GM11168 (cell line): ENCODE measurements around the gene ECM2.

Experiments used
- in situ Hi-C: fragments of 300-500 bp; cut with MboI; formaldehyde crosslinking; loops from one replicate; pipeline ENCODE4 v1.12.0; 2022; ENCODE audit warnings: low sequenced_read_pairs; ENCODE audit not compliant: unreplicated experiment

Gene ECM2

DNA sequence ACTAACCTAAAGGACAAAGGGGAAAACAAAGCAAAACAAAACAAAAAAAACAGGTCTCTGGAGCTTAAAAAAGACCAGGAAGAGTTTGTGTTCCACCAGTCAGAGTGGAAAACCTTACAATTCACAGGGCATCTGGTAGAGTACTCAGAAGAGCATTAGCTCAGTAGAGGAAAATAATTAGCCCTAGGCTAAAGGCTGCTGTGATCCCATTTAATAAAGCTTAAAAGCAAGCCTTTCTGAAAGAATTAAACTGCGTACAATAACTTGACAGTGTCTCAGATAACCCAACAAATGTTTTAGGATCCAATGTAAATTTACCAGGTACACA is 7.3 kb downstream of the ECM2 start:
- in situ Hi-C loops, result no loop called here

DNA sequence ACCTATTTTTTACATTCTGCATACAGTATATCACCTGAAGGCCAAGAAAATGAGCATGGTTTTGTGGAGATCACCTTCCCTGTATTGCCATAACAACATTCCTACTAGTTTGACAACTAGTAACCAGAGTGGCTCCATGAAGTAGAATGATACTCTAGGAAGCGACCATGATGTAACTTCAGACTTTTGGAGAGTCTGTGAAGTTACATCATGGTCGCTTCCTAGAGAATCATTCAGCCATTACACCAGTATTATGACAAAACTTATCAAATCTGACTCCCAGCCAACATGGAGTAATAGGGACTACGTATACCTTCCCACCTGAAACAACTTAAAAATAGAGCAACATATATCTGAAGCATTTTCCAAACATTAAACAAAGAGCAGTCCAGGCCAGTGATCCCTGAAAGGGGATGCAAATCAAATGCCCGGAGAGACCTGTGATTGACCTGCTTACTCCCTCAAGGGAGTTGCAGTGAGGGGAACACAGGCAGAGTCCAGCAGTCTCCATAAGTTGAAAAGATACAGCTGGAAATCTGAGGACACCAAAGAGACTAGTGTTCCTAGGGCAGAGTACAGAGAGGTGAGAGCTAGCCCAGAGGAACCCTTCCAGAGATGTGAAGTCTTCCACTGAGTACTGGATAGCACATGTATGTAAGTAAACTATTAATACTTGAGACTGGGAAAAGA is 7.8 kb downstream of the ECM2 start:
- in situ Hi-C loops, result no loop called here

DNA sequence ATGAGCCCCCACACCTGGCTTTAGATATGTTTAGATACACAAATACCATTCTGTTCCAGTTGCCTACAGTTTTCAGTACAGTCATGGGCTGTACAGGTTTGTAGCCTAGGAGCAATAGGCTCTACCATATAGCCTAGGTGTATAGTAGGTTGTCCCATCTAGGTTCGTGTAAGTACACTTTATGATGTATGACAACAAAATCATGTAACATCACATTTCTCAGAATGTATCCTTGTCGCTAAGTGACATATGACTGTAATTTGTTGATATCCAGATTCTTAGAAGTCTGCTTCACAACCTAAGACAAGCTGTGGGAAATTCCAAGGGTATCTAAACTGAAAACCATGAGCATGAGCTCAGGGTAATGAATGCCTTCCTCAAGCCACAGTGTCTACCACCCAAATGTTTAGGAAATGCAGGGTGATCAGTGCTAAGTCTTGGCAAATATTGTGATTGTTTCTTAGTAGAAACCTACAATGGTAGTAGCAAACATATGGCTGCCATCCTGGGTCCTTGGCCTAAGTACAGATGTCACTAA is 8.4 kb downstream of the ECM2 start:
- in situ Hi-C loops, result no loop called here

DNA sequence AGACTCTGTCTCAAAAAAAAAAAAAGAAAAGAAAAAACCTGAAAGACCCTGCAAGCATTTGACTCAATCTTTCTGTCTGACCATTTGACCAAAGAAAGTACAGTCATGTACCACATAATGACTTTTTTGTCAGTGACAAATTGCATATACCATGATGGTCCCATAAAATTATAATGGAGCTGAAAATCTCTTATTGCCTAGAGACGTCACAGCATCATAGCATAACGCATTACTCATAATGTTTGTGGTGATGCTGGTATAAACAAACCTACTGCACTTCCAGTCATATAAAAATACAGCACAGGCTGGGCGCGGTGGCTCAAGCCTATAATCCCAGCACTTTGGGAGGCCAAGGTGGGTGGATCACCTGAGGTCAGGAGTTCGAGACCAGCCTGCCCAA is 10.5 kb downstream of the ECM2 start:
- in situ Hi-C loops, result no loop called here

DNA sequence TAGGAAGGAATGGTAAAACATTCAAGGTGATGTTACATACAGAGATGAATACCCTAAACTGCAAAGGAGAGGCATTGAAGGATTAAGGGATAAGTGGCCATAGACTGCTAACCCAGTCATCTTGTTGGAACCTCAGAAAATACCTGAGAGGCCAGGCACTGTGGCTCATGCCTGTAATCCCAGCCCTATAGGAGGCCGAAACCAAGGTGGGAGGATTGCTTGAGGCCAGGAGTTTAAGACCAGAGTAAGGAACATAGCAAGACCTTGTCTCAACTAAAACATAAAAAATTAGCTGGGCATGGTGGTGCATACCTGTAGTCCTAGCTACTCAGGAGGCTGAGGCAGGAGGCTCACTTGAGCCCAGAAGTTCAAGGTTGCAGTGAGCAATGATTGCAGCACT is 10.9 kb downstream of the ECM2 start:
- in situ Hi-C loops, result loop anchor here (25.0 kb wide), 1 partner anchor 262 kb away; no protein-coding TSS in a partner anchor

DNA sequence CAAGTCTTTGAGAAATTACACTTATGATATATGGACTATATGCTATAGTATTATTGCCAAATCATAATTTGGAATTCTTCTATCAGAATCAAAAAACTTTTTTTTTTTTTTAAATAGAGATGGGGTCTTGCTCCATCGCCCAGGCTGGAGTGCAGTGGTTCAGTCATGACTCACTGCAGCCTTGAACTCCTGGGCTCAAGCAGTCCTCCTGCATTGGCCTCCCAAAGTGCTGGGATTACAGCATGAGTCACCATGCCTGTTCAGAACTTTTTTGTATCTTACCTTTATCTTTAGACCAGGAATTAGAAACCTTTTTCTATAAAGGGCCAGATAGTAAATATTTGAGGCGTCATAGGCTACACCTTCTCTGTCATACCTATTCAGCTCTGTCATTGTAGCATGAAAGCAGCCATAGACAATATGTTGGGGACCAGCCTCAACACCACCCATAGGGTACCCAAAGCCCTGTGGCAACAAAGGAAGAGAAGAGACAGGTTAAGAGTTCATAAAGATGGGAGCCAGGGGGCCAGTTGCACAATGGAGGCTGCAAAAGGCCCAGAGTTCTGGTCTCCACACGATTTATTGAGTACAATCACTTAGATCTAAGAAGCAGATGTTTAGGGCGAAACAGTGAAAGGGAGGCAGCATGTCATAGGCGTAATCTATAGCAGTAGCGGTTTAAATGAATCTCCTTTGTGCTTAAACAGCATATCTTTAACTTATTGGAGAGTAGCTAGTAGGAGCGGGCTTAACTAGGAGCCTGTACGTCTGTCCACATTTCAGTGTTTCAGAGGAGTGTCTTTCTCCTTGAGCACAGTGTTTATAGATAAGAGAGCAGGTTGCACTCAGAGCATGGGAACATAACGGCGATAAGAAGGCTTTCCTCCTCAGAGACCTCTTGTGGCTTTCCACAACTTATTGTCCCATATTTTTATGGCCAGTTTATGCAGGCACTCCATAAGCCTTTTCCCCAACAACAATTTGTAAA is 12.5 kb downstream of the ECM2 start:
- in situ Hi-C loops, result loop anchor here (25.0 kb wide), 1 partner anchor 264 kb away; no protein-coding TSS in a partner anchor

DNA sequence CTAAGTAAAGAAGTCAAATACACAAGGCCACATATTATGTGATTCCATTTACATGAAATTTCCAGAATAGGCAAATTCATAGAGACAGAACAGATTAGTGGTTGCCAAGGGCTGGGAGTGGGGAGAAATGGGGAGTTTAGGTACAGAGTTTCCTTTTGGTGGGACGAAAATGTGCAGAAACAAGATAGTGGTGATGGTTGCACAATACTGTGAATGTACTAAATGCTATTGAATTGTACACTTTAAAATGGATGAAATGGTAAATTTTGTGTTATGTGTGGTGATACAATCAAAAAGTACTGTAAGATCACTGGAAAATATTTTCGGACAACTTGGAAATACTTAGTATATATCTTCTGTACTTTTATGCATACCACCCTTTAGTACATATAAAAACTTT is 15.0 kb downstream of the ECM2 start:
- in situ Hi-C loops, result loop anchor here (25.0 kb wide), 1 partner anchor 266 kb away; no protein-coding TSS in a partner anchor

DNA sequence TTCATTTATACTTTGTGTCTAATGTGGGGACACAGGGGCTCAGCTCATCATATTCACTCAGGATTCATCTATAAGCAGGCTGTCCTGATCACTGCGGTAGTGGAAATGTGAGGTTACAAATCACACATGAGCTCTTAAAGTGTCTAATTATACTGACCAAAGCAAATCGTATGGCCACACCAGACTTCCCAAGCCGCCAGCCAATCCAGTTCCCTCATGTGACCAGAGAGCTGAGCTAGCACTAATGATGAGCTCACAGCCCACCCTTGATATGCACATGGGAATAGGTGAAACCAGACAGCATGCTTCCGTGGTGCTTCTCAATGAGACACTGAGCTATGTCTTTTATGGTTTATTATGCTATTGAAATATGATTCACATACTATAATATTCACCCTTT is 17.6 kb downstream of the ECM2 start:
- in situ Hi-C loops, result loop anchor here (25.0 kb wide), 1 partner anchor 269 kb away; no protein-coding TSS in a partner anchor

DNA sequence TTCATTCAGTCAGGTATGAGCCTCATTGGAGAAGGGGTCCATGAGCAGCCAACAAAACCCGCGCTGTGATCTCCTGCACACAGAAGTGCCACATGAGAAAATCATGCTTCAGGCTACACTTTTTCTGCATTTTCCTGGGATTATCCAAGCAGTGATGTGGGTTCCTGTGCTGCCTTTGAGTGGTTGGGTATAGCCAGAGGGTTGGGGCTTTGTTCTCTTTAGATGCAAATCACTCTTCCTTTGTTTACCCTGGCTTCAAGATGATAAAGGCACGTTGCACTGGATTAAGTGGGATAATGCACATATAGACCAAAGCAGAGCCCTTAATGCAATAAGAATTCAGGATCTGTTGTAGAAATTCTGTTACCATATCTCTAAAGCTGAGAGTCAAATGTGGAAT is 18.7 kb downstream of the ECM2 start:
- in situ Hi-C loops, result loop anchor here (25.0 kb wide), 1 partner anchor 270 kb away; no protein-coding TSS in a partner anchor

DNA sequence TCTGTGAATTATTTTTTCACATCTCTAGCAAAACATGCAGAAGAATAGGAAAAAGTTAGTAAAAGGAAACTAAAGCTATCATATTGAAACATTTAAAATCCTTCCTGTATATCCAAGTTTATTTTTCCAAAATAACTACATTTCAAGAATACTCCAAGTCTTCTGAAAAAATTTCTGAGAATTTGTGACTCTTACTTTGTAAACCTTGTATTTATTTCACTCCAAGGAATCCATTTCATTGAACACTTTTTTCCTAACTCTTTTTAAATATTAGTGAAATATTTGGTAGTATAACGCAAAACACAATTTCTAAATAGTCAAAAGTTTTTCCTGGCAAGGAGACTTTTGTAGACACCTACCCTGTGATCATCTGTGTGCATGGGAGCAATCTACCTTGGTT is 19.3 kb downstream of the ECM2 start:
- in situ Hi-C loops, result loop anchor here (25.0 kb wide), 1 partner anchor 271 kb away; no protein-coding TSS in a partner anchor

DNA sequence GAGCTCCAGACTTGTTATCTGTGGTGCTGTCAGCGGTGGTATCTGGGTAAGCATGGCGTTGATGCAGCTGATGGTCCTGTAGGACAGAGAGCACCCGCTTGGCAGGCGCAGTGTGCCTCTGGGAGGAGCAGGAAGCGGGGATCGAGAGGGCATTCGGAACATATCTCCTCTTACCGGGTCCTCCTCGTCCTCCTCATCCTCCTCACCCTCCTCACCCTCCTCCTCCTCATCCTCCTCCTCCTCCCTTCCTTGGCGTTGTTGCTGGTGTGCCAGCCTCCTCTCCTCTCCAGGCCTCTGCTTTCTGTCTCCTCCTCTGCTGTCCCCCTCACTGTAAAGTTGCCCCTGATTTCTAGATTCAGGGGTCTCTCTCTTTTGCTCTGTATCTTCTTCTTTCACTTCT is 21.2 kb downstream of the ECM2 start:
- in situ Hi-C loops, result loop anchor here (25.0 kb wide), 1 partner anchor 273 kb away; no protein-coding TSS in a partner anchor

DNA sequence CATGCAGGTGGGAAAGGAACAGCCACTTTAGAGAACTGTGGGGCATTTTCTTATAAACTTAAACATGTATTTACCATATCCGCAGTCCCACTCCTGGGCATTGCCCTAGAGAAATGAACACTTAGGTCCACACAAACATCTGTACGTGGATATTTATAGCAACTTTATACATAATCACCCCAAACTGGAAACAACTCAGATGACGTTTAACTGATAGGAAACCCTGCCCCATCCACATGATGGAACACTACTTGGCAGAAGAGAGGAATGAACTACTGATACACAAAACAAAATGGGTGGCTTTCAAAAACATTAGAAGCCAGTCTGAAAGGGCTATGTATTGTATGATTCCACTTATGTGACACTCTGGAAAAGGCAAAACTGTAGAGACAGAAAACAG is 22.4 kb downstream of the ECM2 start:
- in situ Hi-C loops, result loop anchor here (25.0 kb wide), 1 partner anchor 274 kb away; no protein-coding TSS in a partner anchor

DNA sequence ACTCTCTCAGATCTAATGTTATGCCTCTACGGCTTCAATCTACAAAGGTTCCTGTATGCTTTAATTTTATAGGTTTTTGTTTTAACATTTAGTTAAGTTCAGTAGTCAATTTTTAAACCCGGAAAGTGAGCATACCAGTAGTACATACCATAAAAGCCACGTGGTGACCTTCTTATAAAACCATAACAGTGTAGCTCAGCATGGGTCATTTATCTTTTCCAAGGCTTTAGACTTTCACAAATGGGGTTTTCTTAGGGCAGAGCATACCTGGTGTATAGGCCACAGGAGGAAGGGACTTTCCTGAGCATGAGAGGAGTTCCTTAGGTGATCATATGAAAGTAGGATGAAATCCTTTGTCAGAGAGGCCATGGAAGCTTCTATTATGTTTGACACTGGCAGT is 23.2 kb downstream of the ECM2 start:
- in situ Hi-C loops, result loop anchor here (25.0 kb wide), 1 partner anchor 275 kb away; no protein-coding TSS in a partner anchor

DNA sequence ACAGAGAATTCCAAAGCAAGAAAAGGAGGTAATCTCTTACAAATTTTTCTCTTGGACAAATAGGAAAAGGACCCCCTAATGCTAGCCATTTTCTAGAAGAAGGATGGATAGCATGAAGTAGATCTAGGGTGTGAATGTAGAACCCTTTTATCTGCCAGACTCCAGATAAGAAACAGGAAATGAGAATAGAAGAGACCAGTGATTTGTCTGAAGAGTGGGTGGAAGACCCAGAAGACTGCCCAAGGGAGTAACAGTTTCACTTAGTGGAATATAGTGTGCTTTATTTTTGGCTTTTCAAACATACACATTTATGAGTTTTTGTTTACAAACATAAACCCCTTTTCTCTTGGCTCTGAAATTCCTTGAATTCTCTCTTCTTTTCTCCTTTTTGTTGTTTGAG is 25.0 kb downstream of the ECM2 start:
- in situ Hi-C loops, result loop anchor here (25.0 kb wide), 1 partner anchor 277 kb away; no protein-coding TSS in a partner anchor

DNA sequence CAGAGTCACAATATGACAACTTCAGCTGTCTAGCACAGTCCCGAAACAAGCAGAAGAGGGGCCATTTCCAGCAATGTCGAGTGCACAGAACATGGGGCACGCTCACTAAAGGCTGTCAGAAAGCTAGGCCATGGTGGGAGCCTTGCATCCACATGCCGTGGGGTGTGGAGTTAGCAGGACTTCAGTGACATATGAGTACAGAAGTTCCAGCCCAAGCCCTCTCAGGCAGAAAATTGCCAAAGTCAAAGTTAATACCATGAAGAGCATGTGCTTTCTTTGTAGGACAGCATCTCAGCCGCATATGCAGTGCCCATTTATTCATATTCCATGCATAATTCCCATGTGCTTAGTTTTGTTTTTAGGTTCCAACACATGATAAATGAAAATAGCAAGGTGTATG is 26.7 kb downstream of the ECM2 start:
- in situ Hi-C loops, result loop anchor here (25.0 kb wide), 1 partner anchor 278 kb away; no protein-coding TSS in a partner anchor

DNA sequence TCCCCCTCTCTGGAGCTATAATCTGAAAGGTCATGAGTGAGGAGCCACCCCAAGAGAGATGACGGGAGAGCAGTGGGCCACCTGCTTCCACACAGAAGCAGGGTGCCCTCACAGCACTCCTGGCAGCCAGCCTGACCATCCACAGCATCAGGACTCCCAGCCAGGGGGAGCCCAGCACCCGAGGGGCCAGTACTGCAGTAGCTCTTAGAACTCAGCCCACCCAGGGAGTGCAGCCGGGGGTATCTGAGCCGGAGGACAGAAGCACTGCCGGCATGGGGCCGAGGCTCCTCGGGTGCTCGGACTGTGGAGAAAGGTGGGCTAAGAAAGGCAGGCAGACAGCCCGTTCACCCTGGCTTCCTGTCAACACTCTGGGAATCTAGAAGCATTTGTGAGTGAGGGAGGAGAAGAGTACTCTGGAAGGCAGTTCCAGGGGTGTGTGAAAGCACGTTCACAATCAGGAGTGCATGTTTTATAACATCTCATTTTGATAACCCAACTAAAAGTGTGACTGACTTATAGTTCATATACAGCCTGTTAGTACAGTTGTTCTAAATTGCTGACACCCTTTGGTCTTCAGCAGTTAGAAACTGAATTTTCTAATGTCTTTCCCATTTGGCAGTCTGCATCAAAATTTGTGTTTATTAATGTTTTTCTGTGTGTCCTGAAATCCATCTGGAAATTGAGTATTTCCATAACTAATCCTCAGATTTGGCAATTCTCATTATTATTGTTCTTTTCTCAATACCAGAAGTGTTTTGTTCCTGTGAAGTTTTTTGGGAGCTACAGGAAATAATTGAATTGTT is 27.6 kb downstream of the ECM2 start:
- in situ Hi-C loops, result loop anchor here (25.0 kb wide), 1 partner anchor 279 kb away; no protein-coding TSS in a partner anchor

DNA sequence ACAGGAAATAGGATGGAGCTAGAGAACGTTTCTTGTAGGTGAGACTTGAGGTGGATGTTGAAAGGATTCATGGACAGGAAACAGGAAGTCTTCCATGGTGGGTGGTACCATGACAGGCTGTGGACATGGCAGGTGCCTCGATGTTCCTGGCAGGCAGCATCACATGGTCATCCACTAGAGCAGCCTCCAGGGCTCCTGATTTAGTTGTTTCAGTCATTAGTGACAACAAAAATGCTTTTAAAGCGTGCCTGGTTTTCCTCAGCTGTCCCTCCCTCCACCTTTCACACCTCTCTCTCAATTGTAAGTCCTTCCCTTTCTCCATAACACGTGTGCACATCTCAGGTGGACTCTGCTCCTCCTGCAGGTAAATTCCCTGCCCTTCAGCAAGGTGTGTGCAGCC is 28.3 kb downstream of the ECM2 start:
- in situ Hi-C loops, result loop anchor here (25.0 kb wide), 1 partner anchor 280 kb away; no protein-coding TSS in a partner anchor

DNA sequence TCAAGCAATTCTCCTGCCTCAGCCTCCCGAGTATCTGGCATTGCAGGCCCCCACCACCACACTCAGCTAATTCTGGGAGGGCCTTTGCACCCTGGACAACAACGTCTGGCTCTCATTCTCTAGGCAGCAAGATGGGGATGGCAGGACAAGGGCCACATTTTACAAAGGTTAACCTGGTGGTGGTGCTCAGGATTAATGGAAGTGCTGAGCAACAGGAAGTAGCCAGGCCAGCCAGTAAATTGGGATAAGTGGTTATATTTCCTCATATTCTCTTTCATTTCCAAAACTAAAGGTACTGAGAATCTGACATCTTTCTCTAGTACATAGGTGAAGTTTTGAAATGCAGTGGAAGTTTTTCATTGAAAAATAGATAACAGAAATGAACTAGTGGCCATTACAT is 28.8 kb downstream of the ECM2 start:
- in situ Hi-C loops, result loop anchor here (25.0 kb wide), 1 partner anchor 280 kb away; no protein-coding TSS in a partner anchor

DNA sequence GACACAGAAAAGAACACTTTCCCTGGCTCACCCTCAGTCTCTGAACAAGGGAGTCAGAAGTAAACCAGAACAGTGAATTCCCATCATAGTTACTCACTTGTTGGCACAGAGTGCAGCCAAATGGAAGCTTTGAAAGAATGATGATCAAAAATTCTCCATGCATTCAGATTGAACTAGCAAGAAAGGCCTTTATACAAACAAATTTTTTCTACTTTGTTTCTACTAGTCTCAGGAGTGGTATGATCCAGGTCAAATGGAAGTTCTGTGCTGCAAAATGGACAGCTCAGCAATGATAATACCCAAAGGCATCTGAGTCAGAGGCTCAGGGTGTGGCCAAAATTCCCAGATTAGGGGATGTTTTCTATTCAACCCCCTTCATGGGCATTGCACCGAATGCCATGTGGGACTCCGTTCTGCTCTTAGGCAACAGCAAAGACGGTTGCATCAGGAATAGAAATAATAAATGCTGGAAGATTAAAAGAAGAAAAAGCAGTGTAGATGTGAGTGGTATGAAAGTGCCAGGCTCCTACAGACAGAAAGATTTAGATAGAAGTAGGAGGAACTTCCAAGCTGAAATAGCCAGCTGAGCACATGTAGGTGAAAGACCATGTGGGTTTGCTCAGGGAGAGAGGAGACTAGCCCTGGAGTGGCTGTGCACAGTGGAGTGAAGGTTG is 29.5 kb downstream of the ECM2 start:
- in situ Hi-C loops, result loop anchor here (25.0 kb wide), 1 partner anchor 281 kb away; no protein-coding TSS in a partner anchor
